PC-3 (cell line): ENCODE data around the gene FGD5. TPM values are rescaled to one million over a fixed set of nuclear protein-coding genes. Genes with fewer than 3 reads are reported as not detected.

Source experiments
- ATAC-seq: fragments of 200-7000 bp; cut with Tn5 transposase; 2 replicates; pipeline ENCODE4 v1.9.1; 2020; ENCODE audit warnings: mild to moderate bottlenecking, moderate library complexity
- BruUV-seq: library from RNA; stranded (reverse); fragments of 400-500 nt; replicated peaks from 2 replicates; lab custom pipeline; 2021; lab: Mats Ljungman, UMichigan
- CTCF ChIA-PET: fragments of 300-600 bp; sonication (Branson Sonifier 250); formaldehyde crosslinking; loops from one replicate; lab custom pipeline; 2022; ENCODE audit warnings: antibody characterized with exemption; lab: Charles Lee
- POLR2A ChIA-PET: fragments of 300-600 bp; sonication (Branson Sonifier 250); formaldehyde crosslinking; loops from one replicate; lab custom pipeline; 2022; ENCODE audit warnings: antibody characterized with exemption; ENCODE audit not compliant: unreplicated experiment; lab: Charles Lee
- DNase-seq: peaks from one replicate; pipeline ENCODE4 v3.0.0-alpha.2; 2015
- H2AFZ ChIP-seq: fragments of 300-600 bp; sonication (generic); 2 replicates; pipeline ENCODE4 v1.6.0; 2016; ENCODE audit warnings: antibody characterized with exemption, low read length
- H3F3A ChIP-seq: fragments of 300-600 bp; sonication (generic); one replicate; pipeline ENCODE4 v1.6.0; 2017; ENCODE audit warnings: antibody characterized with exemption, low read length, control low read depth, mild to moderate bottlenecking; ENCODE audit not compliant: unreplicated experiment
- H3K27ac ChIP-seq: fragments of 300-600 bp; sonication (generic); 2 replicates; pipeline ENCODE4 v1.5.1; 2016; ENCODE audit warnings: mild to moderate bottlenecking, low read length
- H3K27me3 ChIP-seq: fragments of 300-600 bp; sonication (generic); 2 replicates; pipeline ENCODE4 v1.6.1; 2016; ENCODE audit warnings: low read length, mixed read lengths
- H3K36me3 ChIP-seq: fragments of 300-600 bp; sonication (generic); 2 replicates; pipeline ENCODE4 v1.6.1; 2016; ENCODE audit warnings: low read depth, mixed run types, low read length, mixed read lengths
- H3K4me1 ChIP-seq: fragments of 300-600 bp; sonication (generic); 2 replicates; pipeline ENCODE4 v1.5.1; 2016; ENCODE audit warnings: low read length; ENCODE audit not compliant: insufficient read depth
- H3K4me2 ChIP-seq: fragments of 300-600 bp; sonication (generic); 2 replicates; pipeline ENCODE4 v1.6.0; 2016; ENCODE audit warnings: low read length
- H3K4me3 ChIP-seq: fragments of 300-600 bp; sonication (generic); 2 replicates; pipeline ENCODE4 v1.5.1; 2016; ENCODE audit warnings: mild to moderate bottlenecking, low read length, mixed read lengths
- H3K79me2 ChIP-seq: fragments of 300-600 bp; sonication (generic); 2 replicates; pipeline ENCODE4 v1.6.1; 2017; ENCODE audit warnings: low read length, mixed read lengths
- H3K9ac ChIP-seq: fragments of 300-600 bp; sonication (generic); 2 replicates; pipeline ENCODE4 v1.6.0; 2016; ENCODE audit warnings: mild to moderate bottlenecking, low read length
- H3K9me2 ChIP-seq: fragments of 300-600 bp; sonication (generic); replicated peaks from 2 replicates; pipeline ENCODE4 v1.6.1; 2016; ENCODE audit warnings: mixed run types, low read length, mixed read lengths
- H3K9me3 ChIP-seq: fragments of 300-600 bp; sonication (generic); 2 replicates; pipeline ENCODE4 v1.6.1; 2016; ENCODE audit warnings: low read length, mixed read lengths
- H4K20me1 ChIP-seq: fragments of 300-600 bp; sonication (generic); 2 replicates; pipeline ENCODE4 v1.6.1; 2016; ENCODE audit warnings: low read length, mixed read lengths
- EZH2 ChIP-seq: fragments of 300-600 bp; sonication (generic); IDR thresholded peaks from one replicate; pipeline ENCODE4 v1.6.1; 2017; ENCODE audit warnings: antibody characterized with exemption, mild to moderate bottlenecking, low read length; ENCODE audit not compliant: unreplicated experiment
- EZH2phosphoT487 ChIP-seq: fragments of 300-600 bp; sonication (generic); IDR thresholded peaks from 2 replicates; pipeline ENCODE4 v1.6.1; 2018; ENCODE audit warnings: mild to moderate bottlenecking, antibody characterized with exemption, low read length, borderline replicate concordance
- intact Hi-C: fragments of 100-400 bp; cut with micrococcal nuclease; formaldehyde crosslinking; loops from 2 replicates; pipeline ENCODE4 v1.9.0; 2023
- total RNA-seq: library from RNA; depleted of rRNA; stranded (reverse); fragments of >200 nt; gene quantifications from 2 replicates; pipeline ENCODE4 v1.2.3, GENCODE V29; 2014
- TF ChIP-seq, protein P1 (sequence below): fragments of 300-600 bp; sonication (generic); conservative IDR thresholded peaks from 2 replicates; pipeline ENCODE4 v1.5.1; 2017; ENCODE audit warnings: antibody characterized with exemption, low read depth, mild to moderate bottlenecking, low read length

The FGD5 gene
- total RNA-seq, 1 experiment from 2014 or later, result not detected

DNA sequence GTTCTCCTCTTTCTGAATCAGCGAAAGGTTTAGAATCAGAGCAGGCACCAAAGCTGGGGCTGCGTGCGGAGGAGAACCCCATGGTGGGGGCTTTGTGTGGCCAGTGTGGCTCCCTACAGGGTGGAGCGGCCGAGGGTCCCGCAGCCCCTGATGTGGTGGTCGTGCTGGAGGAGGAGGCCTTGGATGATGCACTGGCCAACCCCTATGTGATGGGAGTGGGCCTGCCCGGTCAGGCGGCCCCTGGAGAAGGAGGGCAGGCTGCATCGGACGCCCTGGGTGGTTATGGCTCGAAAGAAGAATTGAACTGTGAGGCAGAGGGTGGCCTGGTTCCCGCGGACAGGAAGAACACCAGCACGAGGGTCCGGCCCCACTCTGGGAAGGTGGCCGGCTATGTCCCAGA lies 1.4 kb downstream of the FGD5 start:
- no peaks in the 10 kb centered on the region for H3K9me2 ChIP-seq
- no peak overlapping the region for H3K9ac ChIP-seq
- no peaks in the 10 kb centered on the region for H4K20me1 ChIP-seq
- ChIA-PET CTCF (no interaction called here), POLR2A (no interaction called here)
- no peaks in the 10 kb centered on the region for H3K36me3 ChIP-seq
- peaks cover 77% of the 10 kb centered on the region for H3K27me3 ChIP-seq
- DNase-seq, result no peak
- TF ChIP-seq, protein P1, sequence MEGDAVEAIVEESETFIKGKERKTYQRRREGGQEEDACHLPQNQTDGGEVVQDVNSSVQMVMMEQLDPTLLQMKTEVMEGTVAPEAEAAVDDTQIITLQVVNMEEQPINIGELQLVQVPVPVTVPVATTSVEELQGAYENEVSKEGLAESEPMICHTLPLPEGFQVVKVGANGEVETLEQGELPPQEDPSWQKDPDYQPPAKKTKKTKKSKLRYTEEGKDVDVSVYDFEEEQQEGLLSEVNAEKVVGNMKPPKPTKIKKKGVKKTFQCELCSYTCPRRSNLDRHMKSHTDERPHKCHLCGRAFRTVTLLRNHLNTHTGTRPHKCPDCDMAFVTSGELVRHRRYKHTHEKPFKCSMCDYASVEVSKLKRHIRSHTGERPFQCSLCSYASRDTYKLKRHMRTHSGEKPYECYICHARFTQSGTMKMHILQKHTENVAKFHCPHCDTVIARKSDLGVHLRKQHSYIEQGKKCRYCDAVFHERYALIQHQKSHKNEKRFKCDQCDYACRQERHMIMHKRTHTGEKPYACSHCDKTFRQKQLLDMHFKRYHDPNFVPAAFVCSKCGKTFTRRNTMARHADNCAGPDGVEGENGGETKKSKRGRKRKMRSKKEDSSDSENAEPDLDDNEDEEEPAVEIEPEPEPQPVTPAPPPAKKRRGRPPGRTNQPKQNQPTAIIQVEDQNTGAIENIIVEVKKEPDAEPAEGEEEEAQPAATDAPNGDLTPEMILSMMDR, result no peak
- TF ChIP-seq EZH2phosphoT487 (no peak), EZH2 (no peak)
- intact Hi-C loops, result no loop called here
- ATAC-seq, result no peak
- H3K27ac ChIP-seq, result no peak overlapping the region
- H3K79me2 ChIP-seq, result no peaks in the 10 kb centered on the region
- no peaks in the 10 kb centered on the region for H3F3A ChIP-seq
- no peak overlapping the region for H2AFZ ChIP-seq
- no peak overlapping the region for H3K4me2 ChIP-seq
- no peaks in the 10 kb centered on the region for H3K4me1 ChIP-seq
- no peaks in the 10 kb centered on the region for H3K9me3 ChIP-seq
- BruUV-seq, result no TSS peak
- H3K4me3 ChIP-seq, result no peak overlapping the region

DNA sequence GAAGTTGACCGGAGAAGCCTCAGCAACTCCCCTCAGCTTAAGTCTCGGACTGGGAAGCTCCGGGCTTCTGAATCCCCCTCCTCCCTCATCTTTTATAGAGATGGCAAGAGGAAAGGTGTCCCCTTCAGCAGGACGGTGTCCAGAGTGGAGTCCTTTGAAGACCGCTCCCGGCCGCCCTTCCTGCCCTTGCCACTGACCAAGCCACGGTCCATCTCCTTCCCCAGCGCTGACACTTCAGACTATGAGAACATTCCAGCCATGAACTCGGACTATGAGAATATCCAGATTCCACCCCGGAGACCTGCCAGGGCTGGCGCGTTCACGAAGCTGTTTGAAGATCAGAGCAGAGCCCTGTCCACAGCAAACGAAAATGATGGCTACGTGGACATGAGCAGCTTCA lies 2.4 kb downstream of the FGD5 start:
- CTCF ChIA-PET, result no interaction called here
- Histone ChIP-seq H3K9me2 (no peaks in the 10 kb centered on the region), H3K4me3 (no peak overlapping the region), H3K9me3 (no peaks in the 10 kb centered on the region), H3K36me3 (no peaks in the 10 kb centered on the region), H3K4me2 (no peak overlapping the region), H3K79me2 (no peaks in the 10 kb centered on the region), H4K20me1 (no peaks in the 10 kb centered on the region), H3K27ac (no peak overlapping the region), H2AFZ (no peak overlapping the region), H3F3A (no peaks in the 10 kb centered on the region), H3K4me1 (no peaks in the 10 kb centered on the region), H3K9ac (no peak overlapping the region), H3K27me3 (peaks cover 86% of the 10 kb centered on the region)
- POLR2A ChIA-PET, result no interaction called here
- intact Hi-C loops, result no loop called here
- TF ChIP-seq EZH2 (no peak), EZH2phosphoT487 (no peak)
- TF ChIP-seq, protein P1, result no peak
- ATAC-seq (no peak), DNase-seq (no peak)
- no TSS peak for BruUV-seq

DNA sequence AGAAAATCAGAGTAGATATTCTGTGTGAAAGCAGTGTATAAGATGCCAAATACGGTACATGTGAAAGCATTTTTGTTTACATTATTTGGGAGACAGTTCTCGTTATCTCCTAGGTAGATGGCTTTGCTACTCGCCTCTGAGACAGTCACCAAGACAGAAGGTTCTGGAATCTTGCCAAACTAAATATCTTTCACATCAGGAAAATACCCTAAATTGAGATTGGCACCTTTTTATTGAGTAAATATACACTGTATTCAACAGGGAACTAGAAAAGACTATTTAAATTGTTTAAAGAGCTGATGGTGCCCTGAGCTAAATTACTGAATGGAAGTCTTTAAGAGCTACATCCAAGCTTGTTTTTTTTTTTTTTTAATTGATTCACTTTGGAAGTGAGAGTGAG lies 3.4 kb downstream of the FGD5 start:
- Histone ChIP-seq H3K9me3 (no peaks in the 10 kb centered on the region), H4K20me1 (no peaks in the 10 kb centered on the region), H3K9ac (no peak overlapping the region), H3K4me2 (no peak overlapping the region), H3K27ac (no peak overlapping the region), H3F3A (no peaks in the 10 kb centered on the region), H3K4me3 (no peak overlapping the region), H3K9me2 (no peaks in the 10 kb centered on the region), H3K79me2 (no peaks in the 10 kb centered on the region), H3K36me3 (no peaks in the 10 kb centered on the region), H3K4me1 (no peaks in the 10 kb centered on the region), H3K27me3 (peaks cover 94% of the 10 kb centered on the region), H2AFZ (no peak overlapping the region)
- CTCF ChIA-PET, result no interaction called here
- TF ChIP-seq, protein P1, result no peak
- TF ChIP-seq EZH2phosphoT487 (no peak), EZH2 (no peak)
- DNase-seq (no peak), ATAC-seq (no peak)
- POLR2A ChIA-PET, result interaction anchor here (0.6 kb wide), 1 partner anchor 1263 kb away, joined by 6 read pairs; no protein-coding TSS in a partner anchor
- intact Hi-C loops, result no loop called here
- no TSS peak for BruUV-seq
